ENCODE data around the gene KIF15. TPM values are rescaled to one million over a fixed set of nuclear protein-coding genes. Genes with fewer than 3 reads are reported as not detected.

The KIF15 gene
- total RNA-seq, 1 experiment from 2014 or later = 23.7 TPM

DNA sequence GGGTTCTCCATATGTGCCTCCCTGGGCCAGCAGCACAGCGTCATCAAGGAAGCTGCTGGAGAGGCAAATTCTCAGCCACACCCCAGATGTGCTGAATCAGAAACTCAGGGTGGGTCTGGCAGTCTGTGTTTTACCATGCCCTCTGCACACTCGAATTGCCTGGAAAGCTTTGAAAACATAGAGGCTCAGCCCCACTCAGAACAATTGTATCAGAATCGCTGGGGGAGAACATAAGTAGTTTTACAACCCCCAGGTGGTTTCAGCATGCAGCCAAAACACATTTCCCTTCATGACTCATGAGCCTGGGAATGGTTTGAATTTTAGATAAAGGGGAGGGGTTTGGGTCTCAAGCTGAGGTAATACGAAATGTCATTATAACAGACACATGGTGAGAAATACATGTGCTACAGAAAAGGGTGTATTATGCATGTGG lies 122.4 kb downstream of the KIF15 start (continued):
- TF ChIP-seq, protein P1, sequence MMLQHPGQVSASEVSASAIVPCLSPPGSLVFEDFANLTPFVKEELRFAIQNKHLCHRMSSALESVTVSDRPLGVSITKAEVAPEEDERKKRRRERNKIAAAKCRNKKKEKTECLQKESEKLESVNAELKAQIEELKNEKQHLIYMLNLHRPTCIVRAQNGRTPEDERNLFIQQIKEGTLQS (CRISPR knock-in tag; conservative IDR thresholded peaks at IDR 0.05) = no peak
- TF ChIP-seq, protein P2, sequence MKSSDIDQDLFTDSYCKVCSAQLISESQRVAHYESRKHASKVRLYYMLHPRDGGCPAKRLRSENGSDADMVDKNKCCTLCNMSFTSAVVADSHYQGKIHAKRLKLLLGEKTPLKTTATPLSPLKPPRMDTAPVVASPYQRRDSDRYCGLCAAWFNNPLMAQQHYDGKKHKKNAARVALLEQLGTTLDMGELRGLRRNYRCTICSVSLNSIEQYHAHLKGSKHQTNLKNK (CRISPR knock-in tag; IDR thresholded peaks at IDR 0.05) = no peak

DNA sequence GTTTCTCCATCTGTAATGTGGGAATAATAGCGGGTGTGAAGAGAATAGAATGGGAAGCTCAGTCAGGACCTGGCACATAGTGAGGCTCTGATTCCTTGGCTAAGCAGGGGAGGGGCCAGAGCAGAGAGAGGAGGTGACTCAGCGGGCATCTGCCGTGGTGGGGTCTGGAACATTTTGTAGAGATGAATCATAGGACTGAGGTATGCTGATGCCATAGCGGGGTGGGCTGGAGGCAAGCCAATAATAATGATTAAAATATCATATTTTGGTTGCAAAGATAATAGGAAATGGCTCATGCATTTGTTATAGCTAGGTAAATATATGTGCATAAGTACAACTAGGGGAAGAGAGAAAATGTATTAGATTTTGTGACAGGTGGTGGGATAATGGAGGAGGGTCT lies 124.0 kb downstream of the KIF15 start:
- no peak for TF ChIP-seq HMGA2 (CRISPR knock-in tag; IDR thresholded peaks at IDR 0.05)
- no peak for TF ChIP-seq ZNF423 (CRISPR knock-in tag; IDR thresholded peaks at IDR 0.05)
- TF ChIP-seq EMX1 (CRISPR knock-in tag; IDR thresholded peaks at IDR 0.05) = no peak
- TF ChIP-seq CREB1 (CRISPR knock-in tag; IDR thresholded peaks at IDR 0.05) = no peak
- TF ChIP-seq, protein P3, sequence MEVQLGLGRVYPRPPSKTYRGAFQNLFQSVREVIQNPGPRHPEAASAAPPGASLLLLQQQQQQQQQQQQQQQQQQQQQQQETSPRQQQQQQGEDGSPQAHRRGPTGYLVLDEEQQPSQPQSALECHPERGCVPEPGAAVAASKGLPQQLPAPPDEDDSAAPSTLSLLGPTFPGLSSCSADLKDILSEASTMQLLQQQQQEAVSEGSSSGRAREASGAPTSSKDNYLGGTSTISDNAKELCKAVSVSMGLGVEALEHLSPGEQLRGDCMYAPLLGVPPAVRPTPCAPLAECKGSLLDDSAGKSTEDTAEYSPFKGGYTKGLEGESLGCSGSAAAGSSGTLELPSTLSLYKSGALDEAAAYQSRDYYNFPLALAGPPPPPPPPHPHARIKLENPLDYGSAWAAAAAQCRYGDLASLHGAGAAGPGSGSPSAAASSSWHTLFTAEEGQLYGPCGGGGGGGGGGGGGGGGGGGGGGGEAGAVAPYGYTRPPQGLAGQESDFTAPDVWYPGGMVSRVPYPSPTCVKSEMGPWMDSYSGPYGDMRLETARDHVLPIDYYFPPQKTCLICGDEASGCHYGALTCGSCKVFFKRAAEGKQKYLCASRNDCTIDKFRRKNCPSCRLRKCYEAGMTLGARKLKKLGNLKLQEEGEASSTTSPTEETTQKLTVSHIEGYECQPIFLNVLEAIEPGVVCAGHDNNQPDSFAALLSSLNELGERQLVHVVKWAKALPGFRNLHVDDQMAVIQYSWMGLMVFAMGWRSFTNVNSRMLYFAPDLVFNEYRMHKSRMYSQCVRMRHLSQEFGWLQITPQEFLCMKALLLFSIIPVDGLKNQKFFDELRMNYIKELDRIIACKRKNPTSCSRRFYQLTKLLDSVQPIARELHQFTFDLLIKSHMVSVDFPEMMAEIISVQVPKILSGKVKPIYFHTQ (CRISPR knock-in tag; IDR thresholded peaks at IDR 0.05) = no peak
- TF ChIP-seq, protein P4, sequence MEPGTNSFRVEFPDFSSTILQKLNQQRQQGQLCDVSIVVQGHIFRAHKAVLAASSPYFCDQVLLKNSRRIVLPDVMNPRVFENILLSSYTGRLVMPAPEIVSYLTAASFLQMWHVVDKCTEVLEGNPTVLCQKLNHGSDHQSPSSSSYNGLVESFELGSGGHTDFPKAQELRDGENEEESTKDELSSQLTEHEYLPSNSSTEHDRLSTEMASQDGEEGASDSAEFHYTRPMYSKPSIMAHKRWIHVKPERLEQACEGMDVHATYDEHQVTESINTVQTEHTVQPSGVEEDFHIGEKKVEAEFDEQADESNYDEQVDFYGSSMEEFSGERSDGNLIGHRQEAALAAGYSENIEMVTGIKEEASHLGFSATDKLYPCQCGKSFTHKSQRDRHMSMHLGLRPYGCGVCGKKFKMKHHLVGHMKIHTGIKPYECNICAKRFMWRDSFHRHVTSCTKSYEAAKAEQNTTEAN (CRISPR knock-in tag; IDR thresholded peaks at IDR 0.05) = no peak
- no peak for TF ChIP-seq NFE2L1 (CRISPR knock-in tag; IDR thresholded peaks at IDR 0.05)
- Mint-ChIP-seq H3K4me3 (no peak overlapping the region), H3K4me1 (peaks cover 33% of the 10 kb centered on the region), H3K36me3 (no peaks in the 10 kb centered on the region), H3K9me3 (peaks cover 14% of the 10 kb centered on the region; the same call in 1 of the 2 replicates), H3K27me3 (ENCODE audit: low read depth) (no peaks in the 10 kb centered on the region; the same call in 1 of the 2 replicates), H3K27ac (no peak overlapping the region)
- DNase-seq (ENCODE audit: low spot score) (no peak), ATAC-seq (no peak)
- ChIA-PET CTCF (interaction anchor here (1.0 kb wide), 1 partner anchor 9 kb away, joined by 5 read pairs; no protein-coding TSS in a partner anchor), POLR2A (no interaction called here)

DNA sequence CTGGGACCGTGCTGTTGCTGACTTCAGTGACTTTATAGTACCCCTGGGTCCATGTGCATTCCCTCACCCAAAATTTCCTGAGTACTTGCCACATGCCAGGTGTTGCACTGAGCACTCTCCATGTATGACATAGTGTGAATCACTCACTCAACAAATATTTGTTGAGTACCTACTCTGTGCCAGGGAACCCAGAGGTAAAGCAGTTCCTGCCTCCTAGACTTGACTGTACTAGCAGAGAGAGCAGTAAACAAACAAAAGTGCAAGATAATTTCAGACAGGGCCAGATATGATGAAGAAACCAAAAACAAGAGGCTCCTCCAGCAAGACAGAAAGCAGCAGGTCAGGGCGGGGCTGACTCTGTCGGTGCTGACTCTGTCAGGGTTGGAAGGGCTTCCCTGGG lies 125.0 kb downstream of the KIF15 start:
- DNase-seq (ENCODE audit: low spot score) = no peak
- CTCF ChIA-PET = no interaction called here
- no peaks in the 10 kb centered on the region; the same call in 1 of the 2 replicates for H3K27me3 Mint-ChIP-seq (ENCODE audit: low read depth)
- H3K4me3 Mint-ChIP-seq = no peak overlapping the region
- H3K4me1 Mint-ChIP-seq = peaks cover 36% of the 10 kb centered on the region
- peaks cover 14% of the 10 kb centered on the region; the same call in 1 of the 2 replicates for H3K9me3 Mint-ChIP-seq
- ATAC-seq = no peak
- TF ChIP-seq, protein P5, sequence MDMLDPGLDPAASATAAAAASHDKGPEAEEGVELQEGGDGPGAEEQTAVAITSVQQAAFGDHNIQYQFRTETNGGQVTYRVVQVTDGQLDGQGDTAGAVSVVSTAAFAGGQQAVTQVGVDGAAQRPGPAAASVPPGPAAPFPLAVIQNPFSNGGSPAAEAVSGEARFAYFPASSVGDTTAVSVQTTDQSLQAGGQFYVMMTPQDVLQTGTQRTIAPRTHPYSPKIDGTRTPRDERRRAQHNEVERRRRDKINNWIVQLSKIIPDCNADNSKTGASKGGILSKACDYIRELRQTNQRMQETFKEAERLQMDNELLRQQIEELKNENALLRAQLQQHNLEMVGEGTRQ (CRISPR knock-in tag; IDR thresholded peaks at IDR 0.05) = no peak
- TF ChIP-seq, protein P6, sequence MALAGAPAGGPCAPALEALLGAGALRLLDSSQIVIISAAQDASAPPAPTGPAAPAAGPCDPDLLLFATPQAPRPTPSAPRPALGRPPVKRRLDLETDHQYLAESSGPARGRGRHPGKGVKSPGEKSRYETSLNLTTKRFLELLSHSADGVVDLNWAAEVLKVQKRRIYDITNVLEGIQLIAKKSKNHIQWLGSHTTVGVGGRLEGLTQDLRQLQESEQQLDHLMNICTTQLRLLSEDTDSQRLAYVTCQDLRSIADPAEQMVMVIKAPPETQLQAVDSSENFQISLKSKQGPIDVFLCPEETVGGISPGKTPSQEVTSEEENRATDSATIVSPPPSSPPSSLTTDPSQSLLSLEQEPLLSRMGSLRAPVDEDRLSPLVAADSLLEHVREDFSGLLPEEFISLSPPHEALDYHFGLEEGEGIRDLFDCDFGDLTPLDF (CRISPR knock-in tag; IDR thresholded peaks at IDR 0.05) = no peak
- TF ChIP-seq, protein P7, sequence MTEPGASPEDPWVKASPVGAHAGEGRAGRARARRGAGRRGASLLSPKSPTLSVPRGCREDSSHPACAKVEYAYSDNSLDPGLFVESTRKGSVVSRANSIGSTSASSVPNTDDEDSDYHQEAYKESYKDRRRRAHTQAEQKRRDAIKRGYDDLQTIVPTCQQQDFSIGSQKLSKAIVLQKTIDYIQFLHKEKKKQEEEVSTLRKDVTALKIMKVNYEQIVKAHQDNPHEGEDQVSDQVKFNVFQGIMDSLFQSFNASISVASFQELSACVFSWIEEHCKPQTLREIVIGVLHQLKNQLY (CRISPR knock-in tag; IDR thresholded peaks at IDR 0.05) = no peak
- no peak for TF ChIP-seq NFATC4 (CRISPR knock-in tag; IDR thresholded peaks at IDR 0.05)
- TF ChIP-seq CREB1 (CRISPR knock-in tag; IDR thresholded peaks at IDR 0.05) = no peak
- no peak for TF ChIP-seq HMGA2 (CRISPR knock-in tag; IDR thresholded peaks at IDR 0.05)
- TF ChIP-seq, protein P2 (CRISPR knock-in tag; IDR thresholded peaks at IDR 0.05) = no peak
- no peak for TF ChIP-seq ZNF396 (CRISPR knock-in tag; IDR thresholded peaks at IDR 0.05; ENCODE audit: borderline replicate concordance)
- TF ChIP-seq, protein P8, sequence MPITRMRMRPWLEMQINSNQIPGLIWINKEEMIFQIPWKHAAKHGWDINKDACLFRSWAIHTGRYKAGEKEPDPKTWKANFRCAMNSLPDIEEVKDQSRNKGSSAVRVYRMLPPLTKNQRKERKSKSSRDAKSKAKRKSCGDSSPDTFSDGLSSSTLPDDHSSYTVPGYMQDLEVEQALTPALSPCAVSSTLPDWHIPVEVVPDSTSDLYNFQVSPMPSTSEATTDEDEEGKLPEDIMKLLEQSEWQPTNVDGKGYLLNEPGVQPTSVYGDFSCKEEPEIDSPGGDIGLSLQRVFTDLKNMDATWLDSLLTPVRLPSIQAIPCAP (CRISPR knock-in tag; IDR thresholded peaks at IDR 0.05) = no peak
- no peak for TF ChIP-seq TEAD1 (CRISPR knock-in tag; IDR thresholded peaks at IDR 0.05)
- no peak for TF ChIP-seq NR2C2 (CRISPR knock-in tag; IDR thresholded peaks at IDR 0.05)
- no peak for TF ChIP-seq ZNF121 (CRISPR knock-in tag; IDR thresholded peaks at IDR 0.05)
- no peak overlapping the region for H3K27ac Mint-ChIP-seq
- no peaks in the 10 kb centered on the region for H3K36me3 Mint-ChIP-seq
- POLR2A ChIA-PET = no interaction called here

All from WTC11 (cell line).